Measurements from ENCODE around the gene SIGLEC10. TPM values are rescaled to one million over a fixed set of nuclear protein-coding genes. Genes with fewer than 3 reads are reported as not detected.

The SIGLEC10 gene
- total and polyA plus RNA-seq, 2 of the 4 experiments (the other 2 are of a cell fraction) = not detected

GRCh38 chr19:51462276-51462675, 44.8 kb upstream of the SIGLEC10 start:
- Histone ChIP-seq H3K36me3 (ENCODE audit: control insufficient read depth, insufficient read depth, low read length) (no peaks in the 10 kb centered on the region), H2AK5ac (ENCODE audit: low read depth, low read length) (no peak overlapping the region), H2BK20ac (ENCODE audit: low read depth, low read length) (no peak overlapping the region), H3K9me1 (ENCODE audit: insufficient read depth, low read length) (no peaks in the 10 kb centered on the region), H3K27me3 (ENCODE audit: control insufficient read depth, insufficient read depth, low read length) (no peaks in the 10 kb centered on the region), H3K14ac (replicated peaks; ENCODE audit: low read depth, low read length) (no peak overlapping the region), H4K20me1 (ENCODE audit: insufficient read depth, low read length) (no peaks in the 10 kb centered on the region), H3K4ac (ENCODE audit: low read depth, low read length) (no peak overlapping the region), H3K4me1 (ENCODE audit: control insufficient read depth, insufficient read depth, low read length) (no peaks in the 10 kb centered on the region), H2AK9ac (replicated peaks; ENCODE audit: low read depth, low read length, poor library complexity) (no peak overlapping the region), H2BK5ac (ENCODE audit: low read depth, low read length, poor library complexity, severe bottlenecking) (no peak overlapping the region), H3K27ac (ENCODE audit: insufficient read depth, low read length) (no peak overlapping the region), H3K56ac (ENCODE audit: extremely low read depth, insufficient read depth, low read length) (no peak overlapping the region), H2BK120ac (ENCODE audit: low read depth, low read length) (no peak overlapping the region), H3K4me3 (ENCODE audit: insufficient read depth, low read depth, low read length) (no peak overlapping the region), H3K18ac (ENCODE audit: low read depth, low read length) (no peak overlapping the region), H2AFZ (replicated peaks; ENCODE audit: low read length, poor library complexity) (no peak overlapping the region), H3K4me2 (ENCODE audit: low read depth, low read length) (no peak overlapping the region), H4K5ac (ENCODE audit: low read depth, low read length) (no peak overlapping the region), H4K8ac (ENCODE audit: low read depth in 2 of 2, low read length in 2 of 2) (no peak overlapping the region), H3K79me1 (ENCODE audit: low read depth in 1 of 2, low read length in 2 of 2) (no peaks in the 10 kb centered on the region), H3K9ac (ENCODE audit: low read depth, low read length) (no peak overlapping the region), H3K23ac (ENCODE audit: low read depth, low read length) (no peak overlapping the region), H2BK15ac (ENCODE audit: low read depth, low read length) (no peak overlapping the region), H4K91ac (ENCODE audit: insufficient read depth, low read depth, low read length) (no peak overlapping the region), H3K9me3 (ENCODE audit: control insufficient read depth, insufficient read depth, low read length) (peaks cover 2% of the 10 kb centered on the region; the same call in 1 of the 2 replicates)
- DNase-seq = no peak
- TF ChIP-seq NFE2L2 (IDR thresholded peaks at IDR 0.05; ENCODE audit: low read depth, low read length) = no peak
- no peak for TF ChIP-seq CTCF (conservative IDR thresholded peaks at IDR 0.05; ENCODE audit: low read depth, low read length)
- TF ChIP-seq MAFK (IDR thresholded peaks at IDR 0.05; ENCODE audit: low read depth, low read length) = no peak
- no peak for TF ChIP-seq USF2 (IDR thresholded peaks at IDR 0.05; ENCODE audit: low read depth, low read length)
- TF ChIP-seq CHD1 (IDR thresholded peaks at IDR 0.05; ENCODE audit: low read depth, low read length) = no peak
- TF ChIP-seq BHLHE40 (IDR thresholded peaks at IDR 0.05; ENCODE audit: low read depth, low read length) = no peak
- TF ChIP-seq SMC3 (IDR thresholded peaks at IDR 0.05; ENCODE audit: low read depth, low read length) = no peak
- TF ChIP-seq RCOR1 (IDR thresholded peaks at IDR 0.05; ENCODE audit: insufficient replicate concordance, low read length) = no peak
- TF ChIP-seq MAZ (IDR thresholded peaks at IDR 0.05; ENCODE audit: borderline replicate concordance, low read depth, low read length) = no peak
- TF ChIP-seq POLR2A (IDR thresholded peaks at IDR 0.05; ENCODE audit: low read depth, low read length) = no peak
- TF ChIP-seq MXI1 (IDR thresholded peaks at IDR 0.05; ENCODE audit: borderline replicate concordance, low read depth, low read length) = no peak
- TF ChIP-seq FOS (IDR thresholded peaks at IDR 0.05; ENCODE audit: low read depth, low read length) = no peak
- TF ChIP-seq RFX5 (IDR thresholded peaks at IDR 0.05; ENCODE audit: low read depth, low read length) = no peak
- TF ChIP-seq RAD21 (IDR thresholded peaks at IDR 0.05; ENCODE audit: low read length) = no peak
- TF ChIP-seq CEBPB (IDR thresholded peaks at IDR 0.05; ENCODE audit: low read depth, low read length) = no peak
- TF ChIP-seq ELK1 (IDR thresholded peaks at IDR 0.05; ENCODE audit: borderline replicate concordance, low read depth, low read length) = no peak
- ATAC-seq (ENCODE audit: low read depth) = no peak
- WGBS, 2 experiments (ENCODE audit: extremely low coverage in 2 of 2, insufficient read length in 1 of 2) = 100% methylated on average over 3 of the region's 7 CpGs; no CpG with 5 or more reads in 1 of the 2 experiments
- in situ Hi-C loops (cut with MboI; ENCODE audit: low sequenced_read_pairs) = no loop called here
- ChIA-PET CTCF (no interaction called here), POLR2A (ENCODE audit: unreplicated experiment) (no interaction called here)
- dilution Hi-C loops (cut with HindIII; ENCODE audit: low sequenced_read_pairs, unreplicated experiment) = no loop called here
- intact Hi-C loops (cut with micrococcal nuclease) = no loop called here
- BruUV-seq (replicated peaks) = no TSS peak

Measured in IMR-90 (cell line).